ENCODE data around the gene ERC1.
"Not testable (repeated sequence)": the region's sequence is repeated elsewhere in the genome, so short reads cannot be mapped to it uniquely, and the experiment has no call there.

Gene ERC1

DNA sequence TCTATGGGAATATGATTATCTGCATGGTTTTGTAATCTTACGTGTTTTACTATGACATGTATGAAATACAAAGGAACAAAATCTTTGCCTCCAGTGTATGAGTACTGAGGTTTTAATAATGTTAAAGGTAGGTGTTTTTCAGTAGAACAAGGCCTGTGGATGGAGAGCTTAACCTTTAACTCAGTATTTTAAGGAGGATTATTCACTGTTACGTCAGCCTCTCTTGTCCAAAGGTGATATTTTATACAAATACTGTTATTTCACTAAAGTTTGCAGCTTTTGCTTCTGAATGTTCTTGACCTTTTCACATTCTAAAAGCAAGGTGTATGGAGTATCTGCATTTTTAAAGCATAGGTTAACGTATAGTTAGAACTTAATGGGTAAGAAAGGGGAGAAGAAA, 195.3 kb downstream of the ERC1 start:
- TF ChIP-seq, protein P1, sequence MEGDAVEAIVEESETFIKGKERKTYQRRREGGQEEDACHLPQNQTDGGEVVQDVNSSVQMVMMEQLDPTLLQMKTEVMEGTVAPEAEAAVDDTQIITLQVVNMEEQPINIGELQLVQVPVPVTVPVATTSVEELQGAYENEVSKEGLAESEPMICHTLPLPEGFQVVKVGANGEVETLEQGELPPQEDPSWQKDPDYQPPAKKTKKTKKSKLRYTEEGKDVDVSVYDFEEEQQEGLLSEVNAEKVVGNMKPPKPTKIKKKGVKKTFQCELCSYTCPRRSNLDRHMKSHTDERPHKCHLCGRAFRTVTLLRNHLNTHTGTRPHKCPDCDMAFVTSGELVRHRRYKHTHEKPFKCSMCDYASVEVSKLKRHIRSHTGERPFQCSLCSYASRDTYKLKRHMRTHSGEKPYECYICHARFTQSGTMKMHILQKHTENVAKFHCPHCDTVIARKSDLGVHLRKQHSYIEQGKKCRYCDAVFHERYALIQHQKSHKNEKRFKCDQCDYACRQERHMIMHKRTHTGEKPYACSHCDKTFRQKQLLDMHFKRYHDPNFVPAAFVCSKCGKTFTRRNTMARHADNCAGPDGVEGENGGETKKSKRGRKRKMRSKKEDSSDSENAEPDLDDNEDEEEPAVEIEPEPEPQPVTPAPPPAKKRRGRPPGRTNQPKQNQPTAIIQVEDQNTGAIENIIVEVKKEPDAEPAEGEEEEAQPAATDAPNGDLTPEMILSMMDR (IDR thresholded peaks at IDR 0.05; ENCODE audit: low read depth, low read length): no peak
- H3K4me3 ChIP-seq (ENCODE audit: low read depth, low read length): no peak overlapping the region

DNA sequence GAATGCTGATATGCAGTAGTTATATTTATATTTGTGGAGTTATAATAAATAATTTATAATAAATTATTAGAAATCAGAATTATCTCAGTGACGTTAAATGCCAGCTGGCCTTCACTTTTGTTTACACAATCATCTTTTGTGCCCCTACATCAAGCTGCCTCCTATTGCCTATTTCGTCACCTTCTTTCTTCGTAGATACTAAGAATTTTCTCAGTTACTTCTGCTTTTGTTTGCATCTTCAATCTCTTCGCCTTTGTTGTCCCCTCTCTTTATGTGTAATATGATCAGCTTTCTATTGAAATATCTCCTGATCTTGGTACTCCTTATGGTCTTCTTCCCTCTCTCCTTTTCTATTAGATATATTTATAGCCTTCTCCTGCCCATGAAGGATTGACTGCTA, 197.0 kb downstream of the ERC1 start:
- TF ChIP-seq, protein P1 (IDR thresholded peaks at IDR 0.05; ENCODE audit: low read depth, low read length): no peak
- H3K4me3 ChIP-seq (ENCODE audit: low read depth, low read length): no peak overlapping the region

DNA sequence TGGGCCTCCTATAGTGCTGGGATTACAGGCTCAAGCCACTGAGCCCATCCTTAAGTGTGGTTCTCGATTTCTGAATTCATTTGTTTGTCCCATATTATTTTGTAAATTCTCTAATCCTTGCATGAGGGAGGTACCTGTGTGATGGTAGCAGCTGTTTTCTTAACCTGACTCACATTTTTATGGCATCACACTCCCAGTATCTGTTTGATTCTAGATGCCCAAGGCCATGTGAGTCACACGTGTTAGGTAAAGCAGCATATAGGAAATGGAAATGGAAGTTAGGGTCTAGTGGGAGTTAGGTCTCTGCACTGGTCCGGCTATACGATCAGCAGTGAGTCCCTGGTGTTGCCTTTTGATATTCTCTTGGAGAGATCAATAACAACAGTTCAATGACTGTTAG, 198.1 kb downstream of the ERC1 start:
- TF ChIP-seq, protein P1 (IDR thresholded peaks at IDR 0.05; ENCODE audit: low read depth, low read length): no peak
- H3K4me3 ChIP-seq (ENCODE audit: low read depth, low read length): no peak overlapping the region

DNA sequence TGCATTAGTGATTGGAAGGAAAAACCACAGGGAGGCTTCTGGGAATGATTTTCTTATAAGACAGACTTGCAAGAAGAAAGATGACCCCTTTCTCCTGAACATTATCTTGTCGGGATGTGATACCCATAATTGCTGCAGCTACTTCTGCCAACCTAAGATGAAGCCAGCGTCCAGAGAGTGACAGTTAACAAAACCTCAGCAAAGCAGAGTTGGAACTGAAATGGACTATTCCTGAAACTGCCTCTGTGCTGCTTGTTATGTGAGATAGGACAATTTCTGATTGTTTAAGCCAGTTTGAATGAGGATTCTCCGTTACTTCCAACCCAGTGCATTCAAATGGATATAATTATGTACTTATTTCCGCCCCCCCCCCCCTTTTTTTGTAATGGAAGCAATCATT, 204.5 kb downstream of the ERC1 start:
- no peak overlapping the region for H3K4me3 ChIP-seq (ENCODE audit: low read depth, low read length)
- TF ChIP-seq, protein P1 (IDR thresholded peaks at IDR 0.05; ENCODE audit: low read depth, low read length): no peak

DNA sequence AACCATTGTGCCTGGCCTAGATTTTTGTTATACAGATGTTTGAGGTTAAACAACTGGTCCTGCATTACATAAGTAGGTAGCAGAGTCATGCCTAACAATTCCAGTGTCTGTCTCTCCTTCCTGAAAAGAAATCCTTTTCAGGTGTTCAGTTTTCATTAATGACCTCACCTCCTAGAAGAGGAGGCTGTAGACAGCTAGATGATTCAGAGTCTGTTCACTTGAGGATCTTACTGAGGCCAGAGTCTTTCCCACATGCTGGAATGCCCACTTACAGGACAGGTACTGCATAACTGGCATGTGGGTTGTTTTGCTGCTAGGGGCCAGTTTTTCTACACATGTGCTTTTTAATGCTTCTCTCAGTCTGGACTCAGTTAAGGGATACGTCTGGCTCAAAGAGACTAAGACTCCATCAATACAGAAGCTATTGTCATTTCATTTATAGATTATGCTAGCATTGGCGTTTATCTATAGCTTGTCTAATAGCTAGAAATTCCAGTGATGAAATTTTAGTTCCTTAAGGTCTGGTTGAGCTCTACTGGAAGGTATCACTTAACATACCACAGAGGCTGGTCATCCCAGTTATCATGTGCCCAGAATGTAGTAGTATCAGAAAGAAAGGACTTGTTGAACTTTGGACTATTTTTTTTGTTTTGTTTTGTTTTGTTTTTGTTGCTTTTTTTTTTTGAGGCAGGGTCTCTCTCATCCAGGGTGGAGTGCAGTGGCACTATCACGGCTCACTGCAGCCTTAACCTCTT, 206.4 kb downstream of the ERC1 start:
- TF ChIP-seq, protein P1 (IDR thresholded peaks at IDR 0.05; ENCODE audit: low read depth, low read length): no peak
- H3K4me3 ChIP-seq (ENCODE audit: low read depth, low read length): no peak overlapping the region

DNA sequence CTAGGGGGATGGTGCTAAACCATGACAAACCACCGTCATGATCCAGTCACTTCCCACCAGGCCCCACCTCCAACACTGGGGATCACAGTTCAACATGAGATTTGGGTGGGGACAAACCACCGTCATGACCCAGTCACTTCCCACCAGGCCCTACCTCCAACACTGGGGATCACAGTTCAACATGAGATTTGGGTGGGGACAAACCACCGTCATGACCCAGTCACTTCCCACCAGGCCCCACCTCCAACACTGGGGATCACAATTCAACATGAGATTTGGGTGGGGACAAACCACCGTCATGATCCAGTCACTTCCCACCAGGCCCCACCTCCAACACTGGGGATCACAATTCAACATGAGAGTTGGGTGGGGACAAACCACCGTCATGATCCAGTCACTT, 207.8 kb downstream of the ERC1 start:
- not testable (repeated sequence) for H3K4me3 ChIP-seq (ENCODE audit: low read depth, low read length)

DNA sequence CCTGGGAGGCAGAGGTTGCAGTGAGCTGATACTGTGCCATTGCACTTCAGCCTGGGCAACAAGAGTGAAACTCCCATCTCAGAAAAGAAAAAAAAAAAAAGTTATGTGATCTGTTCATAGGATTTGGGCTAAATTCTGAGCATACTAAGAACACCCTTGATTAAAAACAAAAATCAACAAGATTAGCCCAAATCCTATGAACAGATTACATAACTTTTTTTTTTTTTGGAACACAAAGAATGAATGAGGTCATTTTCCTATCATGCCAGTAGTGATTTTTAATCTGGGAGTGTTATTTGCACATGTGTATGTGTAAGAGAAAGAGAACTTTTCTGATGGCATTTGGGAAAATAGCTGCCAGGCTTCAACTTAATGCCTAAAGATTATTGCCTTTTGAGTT, 208.7 kb downstream of the ERC1 start:
- TF ChIP-seq, protein P1 (IDR thresholded peaks at IDR 0.05; ENCODE audit: low read depth, low read length): no peak
- H3K4me3 ChIP-seq (ENCODE audit: low read depth, low read length): no peak overlapping the region

DNA sequence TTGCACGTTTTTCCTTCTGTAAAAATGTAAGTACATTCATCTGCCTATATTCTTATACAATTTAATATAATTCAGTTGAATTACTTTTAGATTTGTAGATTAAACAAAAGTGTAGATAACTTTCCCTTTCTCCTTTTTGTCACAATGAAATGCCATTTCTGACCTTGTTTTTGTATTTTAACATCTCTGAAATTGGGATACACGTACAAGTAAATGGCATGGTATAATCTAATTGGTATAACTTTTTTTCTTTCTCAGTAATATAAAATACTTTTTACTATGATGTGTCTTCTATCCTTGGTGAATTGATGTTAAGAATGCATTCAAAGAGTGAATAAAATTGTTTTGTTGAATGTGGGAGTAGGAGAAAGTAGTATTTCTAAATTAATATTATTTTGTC, 210.0 kb downstream of the ERC1 start:
- no peak overlapping the region for H3K4me3 ChIP-seq (ENCODE audit: low read depth, low read length)
- TF ChIP-seq, protein P1 (IDR thresholded peaks at IDR 0.05; ENCODE audit: low read depth, low read length): no peak
